Measurements from ENCODE around the gene AP2A2.

Gene AP2A2

GRCh38 chr11:914747-915501, 10.7 kb upstream of the AP2A2 start (continued):
- TF ChIP-seq ZNF248 (tag by site-specific recombination; IDR thresholded peaks at IDR 0.05) (no peak), ZNF473 (tag by site-specific recombination; IDR thresholded peaks at IDR 0.05) (no peak)

DNA sequence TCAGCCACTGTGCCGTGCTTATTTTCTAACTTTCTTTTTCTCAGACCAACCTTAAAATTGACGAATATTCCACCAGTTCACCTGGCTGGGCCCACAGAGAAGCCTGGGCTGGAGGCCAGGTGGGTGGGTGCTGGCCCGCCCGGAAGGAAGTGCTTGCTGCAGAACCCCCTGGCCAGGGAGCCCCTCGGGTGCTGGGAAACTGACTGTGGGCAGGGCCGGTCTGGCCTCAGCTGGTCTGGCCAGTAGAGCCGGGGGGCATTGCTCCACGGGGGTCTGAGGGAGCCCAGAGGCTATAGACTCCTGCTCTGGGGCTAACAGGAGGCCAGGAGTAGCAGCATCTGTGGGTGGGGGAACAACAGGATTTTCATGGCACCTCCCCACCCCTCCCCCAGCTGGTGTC, 8.2 kb upstream of the AP2A2 start:
- no peak overlapping the region for H3K4me3 ChIP-seq (ENCODE audit: low read depth, low read length)
- ChIA-PET CTCF (no interaction called here), POLR2A (interaction anchor here (0.7 kb wide), 1 partner anchor 124 kb away, joined by 5 read pairs; no protein-coding TSS in a partner anchor)
- H3K9me3 ChIP-seq (ENCODE audit: control insufficient read depth, insufficient read depth, low read depth, low read length), result no peaks in the 10 kb centered on the region
- TF ChIP-seq ZBTB48 (tag by site-specific recombination; IDR thresholded peaks at IDR 0.05) (no peak), ZNF146 (tag by site-specific recombination; IDR thresholded peaks at IDR 0.05) (no peak), ZNF629 (tag by site-specific recombination; IDR thresholded peaks at IDR 0.05) (no peak), KLF9 (tag by site-specific recombination; IDR thresholded peaks at IDR 0.05; ENCODE audit: low read depth) (no peak), ZNF768 (tag by site-specific recombination; IDR thresholded peaks at IDR 0.05) (no peak), ZNF18 (tag by site-specific recombination; IDR thresholded peaks at IDR 0.05) (no peak), SCRT2 (tag by site-specific recombination; IDR thresholded peaks at IDR 0.05) (no peak), ZFP37 (tag by site-specific recombination; IDR thresholded peaks at IDR 0.05) (no peak), PBX3 (CRISPR knock-in tag; IDR thresholded peaks at IDR 0.05) (no peak), RBAK (tag by site-specific recombination; IDR thresholded peaks at IDR 0.05) (no peak), ZNF747 (tag by site-specific recombination; IDR thresholded peaks at IDR 0.05) (no peak), ZNF155 (tag by site-specific recombination; IDR thresholded peaks at IDR 0.05) (no peak), REPIN1 (tag by site-specific recombination; IDR thresholded peaks at IDR 0.05; ENCODE audit: low read depth) (no peak), HIC1 (tag by site-specific recombination; IDR thresholded peaks at IDR 0.05) (no peak), ELK4 (IDR thresholded peaks at IDR 0.05; ENCODE audit: borderline replicate concordance, low read depth, low read length) (no peak), ZNF211 (tag by site-specific recombination; IDR thresholded peaks at IDR 0.05; ENCODE audit: low read depth) (no peak), ZNF404 (tag by site-specific recombination; IDR thresholded peaks at IDR 0.05) (no peak), TSHZ1 (tag by site-specific recombination; IDR thresholded peaks at IDR 0.05; ENCODE audit: borderline replicate concordance) (no peak)
- TF ChIP-seq, protein P1, sequence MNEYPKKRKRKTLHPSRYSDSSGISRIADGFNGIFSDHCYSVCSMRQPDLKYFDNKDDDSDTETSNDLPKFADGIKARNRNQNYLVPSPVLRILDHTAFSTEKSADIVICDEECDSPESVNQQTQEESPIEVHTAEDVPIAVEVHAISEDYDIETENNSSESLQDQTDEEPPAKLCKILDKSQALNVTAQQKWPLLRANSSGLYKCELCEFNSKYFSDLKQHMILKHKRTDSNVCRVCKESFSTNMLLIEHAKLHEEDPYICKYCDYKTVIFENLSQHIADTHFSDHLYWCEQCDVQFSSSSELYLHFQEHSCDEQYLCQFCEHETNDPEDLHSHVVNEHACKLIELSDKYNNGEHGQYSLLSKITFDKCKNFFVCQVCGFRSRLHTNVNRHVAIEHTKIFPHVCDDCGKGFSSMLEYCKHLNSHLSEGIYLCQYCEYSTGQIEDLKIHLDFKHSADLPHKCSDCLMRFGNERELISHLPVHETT (tag by site-specific recombination; IDR thresholded peaks at IDR 0.05), result no peak
- TF ChIP-seq, protein P2, sequence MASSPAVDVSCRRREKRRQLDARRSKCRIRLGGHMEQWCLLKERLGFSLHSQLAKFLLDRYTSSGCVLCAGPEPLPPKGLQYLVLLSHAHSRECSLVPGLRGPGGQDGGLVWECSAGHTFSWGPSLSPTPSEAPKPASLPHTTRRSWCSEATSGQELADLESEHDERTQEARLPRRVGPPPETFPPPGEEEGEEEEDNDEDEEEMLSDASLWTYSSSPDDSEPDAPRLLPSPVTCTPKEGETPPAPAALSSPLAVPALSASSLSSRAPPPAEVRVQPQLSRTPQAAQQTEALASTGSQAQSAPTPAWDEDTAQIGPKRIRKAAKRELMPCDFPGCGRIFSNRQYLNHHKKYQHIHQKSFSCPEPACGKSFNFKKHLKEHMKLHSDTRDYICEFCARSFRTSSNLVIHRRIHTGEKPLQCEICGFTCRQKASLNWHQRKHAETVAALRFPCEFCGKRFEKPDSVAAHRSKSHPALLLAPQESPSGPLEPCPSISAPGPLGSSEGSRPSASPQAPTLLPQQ (tag by site-specific recombination; IDR thresholded peaks at IDR 0.05), result no peak
- H3K27ac ChIP-seq (ENCODE audit: extremely low read depth, low read depth, low read length), result no peak overlapping the region
- H3K36me3 ChIP-seq (ENCODE audit: control insufficient read depth in 2 of 2, insufficient read depth in 1 of 2, low read length in 2 of 2), result no peaks in the 10 kb centered on the region
- no peaks in the 10 kb centered on the region for H3K4me1 ChIP-seq (ENCODE audit: control insufficient read depth, insufficient read depth, low read length)
